Neural progenitor cell (in vitro differentiated cells): Measurements from ENCODE around the gene OR10AG1.

Experiments used
- EZH2 ChIP-seq: fragments of 200-600 bp; sonication (generic); IDR thresholded peaks from 2 replicates; pipeline ENCODE4 v1.6.1; 2017; ENCODE audit warnings: antibody characterized with exemption, mild to moderate bottlenecking, moderate library complexity
- EZH2phosphoT487 ChIP-seq: fragments of 200-600 bp; sonication (generic); IDR thresholded peaks from 2 replicates; pipeline ENCODE4 v1.6.1; 2017; ENCODE audit warnings: antibody characterized with exemption
- TF ChIP-seq, protein P1 (sequence below): fragments of 200-600 bp; sonication (generic); IDR thresholded peaks from 2 replicates; pipeline ENCODE4 v1.5.1; 2017; ENCODE audit warnings: antibody characterized with exemption, mild to moderate bottlenecking

DNA sequence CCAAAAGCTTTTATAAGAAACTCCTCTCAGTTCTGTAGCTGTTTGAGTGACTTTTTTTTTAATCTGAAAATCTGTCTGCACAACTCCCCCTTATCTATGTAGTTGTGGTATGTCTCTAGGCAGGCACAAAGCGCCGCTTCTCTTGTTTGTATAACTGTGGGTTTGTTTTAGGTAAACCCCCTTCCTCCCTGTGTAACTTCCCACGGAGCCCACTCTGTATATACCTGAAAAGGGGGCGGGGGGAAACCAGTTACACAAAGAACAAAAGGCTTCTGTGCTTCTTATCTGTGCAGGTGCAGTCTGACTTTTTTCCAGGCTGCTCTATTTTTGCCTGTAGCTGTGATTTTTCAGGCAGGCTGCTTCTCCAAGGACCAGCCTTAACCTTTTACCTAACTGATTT, 13.2 kb downstream of the OR10AG1 start:
- TF ChIP-seq EZH2phosphoT487 (no peak), EZH2 (no peak)
- TF ChIP-seq, protein P1, sequence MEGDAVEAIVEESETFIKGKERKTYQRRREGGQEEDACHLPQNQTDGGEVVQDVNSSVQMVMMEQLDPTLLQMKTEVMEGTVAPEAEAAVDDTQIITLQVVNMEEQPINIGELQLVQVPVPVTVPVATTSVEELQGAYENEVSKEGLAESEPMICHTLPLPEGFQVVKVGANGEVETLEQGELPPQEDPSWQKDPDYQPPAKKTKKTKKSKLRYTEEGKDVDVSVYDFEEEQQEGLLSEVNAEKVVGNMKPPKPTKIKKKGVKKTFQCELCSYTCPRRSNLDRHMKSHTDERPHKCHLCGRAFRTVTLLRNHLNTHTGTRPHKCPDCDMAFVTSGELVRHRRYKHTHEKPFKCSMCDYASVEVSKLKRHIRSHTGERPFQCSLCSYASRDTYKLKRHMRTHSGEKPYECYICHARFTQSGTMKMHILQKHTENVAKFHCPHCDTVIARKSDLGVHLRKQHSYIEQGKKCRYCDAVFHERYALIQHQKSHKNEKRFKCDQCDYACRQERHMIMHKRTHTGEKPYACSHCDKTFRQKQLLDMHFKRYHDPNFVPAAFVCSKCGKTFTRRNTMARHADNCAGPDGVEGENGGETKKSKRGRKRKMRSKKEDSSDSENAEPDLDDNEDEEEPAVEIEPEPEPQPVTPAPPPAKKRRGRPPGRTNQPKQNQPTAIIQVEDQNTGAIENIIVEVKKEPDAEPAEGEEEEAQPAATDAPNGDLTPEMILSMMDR: no peak
